NOMO-1 treated with dmso at 0.1 percent for 144 hours (cell line): ENCODE measurements around the gene RPP30.
"Not testable (repeated sequence)": the region's sequence is repeated elsewhere in the genome, so short reads cannot be mapped to it uniquely, and the experiment has no call there.

Experiments used
- DNase-seq: peaks from one replicate; lab custom pipeline; 2025; ENCODE audit not compliant: unreplicated experiment; lab: John Stamatoyannopoulos, UW

The RPP30 gene

GRCh38 chr10:90871279-90871765, 452 bp upstream of the RPP30 start:
- no peak for DNase-seq

DNA sequence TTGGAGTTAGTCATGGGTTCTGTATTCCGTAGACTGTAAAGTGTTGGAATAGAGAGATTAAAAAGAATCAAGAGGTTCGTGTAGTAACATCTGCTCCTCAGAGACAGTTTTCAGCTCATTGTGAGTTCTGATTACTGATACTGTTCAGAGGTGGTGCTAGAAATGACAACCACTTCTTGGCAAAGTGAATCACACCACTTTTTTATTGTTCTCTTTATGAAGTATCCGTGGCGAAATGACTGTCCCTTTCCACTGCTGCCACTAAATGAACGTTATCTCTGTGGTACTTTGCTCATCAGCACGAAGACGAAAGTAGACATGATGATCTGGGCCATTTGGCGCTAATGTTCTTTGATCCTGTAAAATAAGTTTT, 860 bp downstream of the RPP30 start:
- DNase-seq = no peak

DNA sequence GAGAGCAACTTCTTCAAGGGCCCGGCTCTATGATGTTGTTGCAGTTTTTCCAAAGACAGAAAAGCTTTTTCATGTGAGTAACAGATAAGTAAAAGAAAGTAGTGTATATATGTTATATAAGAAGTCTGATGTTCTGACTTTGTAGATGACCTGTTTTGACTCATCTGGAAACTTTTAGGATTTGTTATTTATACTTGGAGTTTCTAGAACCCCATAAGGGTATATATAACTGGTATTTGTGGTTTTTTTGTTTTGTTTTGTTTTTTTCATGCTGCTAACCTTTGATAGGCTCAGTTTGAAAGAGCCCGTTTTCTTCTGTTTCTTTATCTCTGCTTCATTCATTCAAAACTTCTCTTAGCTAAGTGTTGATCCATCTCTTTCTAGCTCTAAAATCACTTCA, 7.3 kb downstream of the RPP30 start:
- no peak for DNase-seq

DNA sequence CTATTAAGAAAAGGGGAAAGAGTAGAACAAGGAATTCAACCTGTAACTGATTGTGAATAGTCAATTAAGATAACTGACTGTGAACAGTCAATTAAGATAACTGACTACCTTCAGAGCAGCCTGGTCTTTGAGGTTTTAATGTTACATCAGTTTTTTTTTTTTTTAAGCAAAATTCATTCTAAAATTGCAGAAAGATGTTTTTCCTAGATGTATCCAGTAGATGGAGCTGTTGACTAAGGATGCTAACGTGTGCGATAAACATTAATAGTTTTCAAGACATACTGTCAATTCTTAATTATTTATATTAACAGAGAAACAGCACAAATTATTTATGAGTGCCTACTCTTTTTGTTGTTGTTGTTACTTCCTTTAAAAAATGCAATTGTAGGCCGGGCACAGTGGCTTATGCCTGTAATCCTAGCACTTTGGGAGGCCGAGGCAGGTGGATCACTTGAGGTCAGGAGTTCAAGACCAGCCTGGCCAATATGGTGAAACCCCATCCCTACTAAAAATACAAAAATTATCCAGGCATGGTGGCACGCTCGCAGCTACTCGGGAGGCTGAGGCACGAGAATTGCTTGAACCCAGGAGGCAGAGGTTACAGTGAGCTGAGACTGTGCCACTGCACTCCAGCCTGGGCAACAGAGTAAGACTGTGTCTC, 8.4 kb downstream of the RPP30 start:
- DNase-seq = peak; percentile 17

GRCh38 chr10:90884431-90884830, 12.7 kb downstream of the RPP30 start:
- DNase-seq = no peak

GRCh38 chr10:90885176-90885575, 13.4 kb downstream of the RPP30 start:
- DNase-seq = no peak

GRCh38 chr10:90887555-90887954, 15.8 kb downstream of the RPP30 start:
- DNase-seq = no peak

DNA sequence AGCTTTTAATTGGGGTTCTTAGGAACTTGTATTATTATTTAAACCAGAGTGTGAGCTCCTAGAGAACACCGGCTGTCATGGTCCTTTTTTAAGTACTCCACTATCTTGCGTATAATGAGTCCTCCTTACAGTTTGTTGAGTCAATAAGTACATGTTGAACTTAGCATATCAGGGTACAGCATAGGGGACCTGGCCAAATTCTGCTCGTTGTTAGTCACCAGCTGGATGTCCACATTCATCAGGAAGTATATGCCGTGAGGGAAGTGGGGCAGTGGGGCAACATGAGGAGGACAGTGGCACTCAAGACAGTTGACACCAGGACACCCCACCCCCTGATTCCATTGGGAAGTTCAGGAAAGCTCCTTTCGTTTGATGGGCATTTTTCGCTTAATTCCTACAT, 16.6 kb downstream of the RPP30 start:
- no peak for DNase-seq

- no peak for DNase-seq
Measured at GRCh38 chr10:90889636-90890035, 17.9 kb downstream of the RPP30 start.

DNA sequence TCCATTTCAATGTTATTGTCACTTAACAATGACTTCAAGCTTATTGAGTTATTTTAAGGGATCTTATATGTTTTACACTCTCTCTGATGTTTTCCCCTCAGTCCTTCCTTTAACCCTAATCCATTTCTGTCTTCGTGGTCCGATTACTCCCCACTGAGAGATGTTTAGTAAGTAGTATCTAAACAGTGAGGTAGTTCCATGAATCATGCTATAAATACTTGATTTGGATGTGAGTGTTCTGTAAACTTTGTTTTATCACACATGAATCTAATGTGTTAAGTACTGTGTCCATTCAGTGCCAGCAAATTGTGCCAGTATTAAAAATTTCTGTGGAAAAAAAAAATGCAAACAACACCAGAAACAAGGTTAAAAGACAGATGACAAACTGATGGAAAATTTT, 18.6 kb downstream of the RPP30 start:
- DNase-seq = no peak

DNA sequence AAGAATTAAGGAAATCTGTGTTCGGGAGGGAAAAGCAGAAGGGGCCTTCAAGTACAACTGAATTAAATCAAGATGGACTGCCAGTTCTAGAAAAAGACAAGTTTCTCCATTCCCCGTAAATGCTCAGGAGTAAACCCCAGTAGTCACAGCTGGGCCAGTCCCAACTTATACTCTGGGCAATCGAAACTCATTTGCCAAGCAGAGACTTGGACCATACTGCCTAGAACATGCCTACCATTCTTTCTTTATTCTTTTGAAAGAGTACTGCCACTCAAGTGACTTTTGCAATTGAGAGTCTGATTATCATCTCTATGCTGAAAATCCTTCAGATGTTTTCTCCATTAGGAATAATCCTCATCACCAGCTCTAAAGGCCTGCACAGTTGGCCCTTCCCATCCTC, 21.4 kb downstream of the RPP30 start:
- no peak for DNase-seq

- DNase-seq = not testable (repeated sequence)
Measured at GRCh38 chr10:90896916-90897315, 25.1 kb downstream of the RPP30 start.

GRCh38 chr10:90905925-90906324, 34.2 kb downstream of the RPP30 start:
- DNase-seq = no peak

DNA sequence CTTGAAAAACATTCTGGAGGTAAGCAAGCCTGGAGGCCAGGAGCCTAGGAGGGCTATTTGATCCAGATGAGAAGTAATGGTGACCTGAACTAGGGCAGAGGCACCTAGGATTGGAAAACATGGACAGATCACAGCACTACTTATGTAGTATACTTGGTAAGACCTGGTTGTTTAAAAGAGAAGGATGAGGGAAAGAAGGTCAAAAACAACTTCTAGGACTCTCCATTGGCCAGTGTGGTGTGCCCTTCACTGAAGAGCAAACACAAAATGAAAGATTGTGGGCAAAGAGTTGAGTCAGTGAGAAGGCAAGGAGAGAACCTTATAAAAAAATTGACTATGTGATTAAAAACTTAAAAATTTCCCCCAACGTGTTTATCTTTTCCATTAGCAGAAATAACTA, 34.8 kb downstream of the RPP30 start:
- DNase-seq = no peak

- DNase-seq = no peak
Measured at GRCh38 chr10:90911133-90912051, 39.6 kb downstream of the RPP30 start.

- no peak for DNase-seq
Measured at GRCh38 chr10:90912174-90912573, 40.4 kb downstream of the RPP30 start.

DNA sequence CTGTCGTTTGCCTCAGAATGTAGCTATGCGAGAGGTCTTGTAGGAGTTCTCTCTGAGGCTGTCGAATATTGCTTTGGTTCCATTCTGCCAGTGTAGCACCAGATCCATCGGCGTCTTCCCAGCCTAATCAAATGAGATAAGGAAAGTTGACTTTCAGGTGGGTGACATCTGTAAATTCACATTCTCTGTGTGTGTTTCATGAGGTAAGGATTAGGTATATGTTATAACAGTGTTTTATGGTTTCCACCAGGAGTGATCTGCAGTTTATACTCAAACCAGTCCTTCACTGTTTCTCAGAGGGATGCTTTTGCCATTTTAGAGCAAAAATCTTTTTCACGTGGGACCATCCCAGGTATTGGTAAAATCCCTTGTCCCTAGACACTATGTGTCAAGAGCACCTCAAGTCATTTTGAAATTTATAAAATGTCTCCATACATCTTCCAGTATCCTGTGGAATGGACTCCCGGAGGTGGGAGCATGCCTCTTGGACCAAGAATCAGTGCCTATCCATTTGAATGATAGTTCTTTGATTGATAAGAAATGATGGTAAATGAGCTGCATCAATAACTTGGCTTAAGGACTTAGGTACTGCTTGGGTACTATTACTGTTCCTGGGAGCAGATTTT, 41.2 kb downstream of the RPP30 start:
- DNase-seq = no peak

DNA sequence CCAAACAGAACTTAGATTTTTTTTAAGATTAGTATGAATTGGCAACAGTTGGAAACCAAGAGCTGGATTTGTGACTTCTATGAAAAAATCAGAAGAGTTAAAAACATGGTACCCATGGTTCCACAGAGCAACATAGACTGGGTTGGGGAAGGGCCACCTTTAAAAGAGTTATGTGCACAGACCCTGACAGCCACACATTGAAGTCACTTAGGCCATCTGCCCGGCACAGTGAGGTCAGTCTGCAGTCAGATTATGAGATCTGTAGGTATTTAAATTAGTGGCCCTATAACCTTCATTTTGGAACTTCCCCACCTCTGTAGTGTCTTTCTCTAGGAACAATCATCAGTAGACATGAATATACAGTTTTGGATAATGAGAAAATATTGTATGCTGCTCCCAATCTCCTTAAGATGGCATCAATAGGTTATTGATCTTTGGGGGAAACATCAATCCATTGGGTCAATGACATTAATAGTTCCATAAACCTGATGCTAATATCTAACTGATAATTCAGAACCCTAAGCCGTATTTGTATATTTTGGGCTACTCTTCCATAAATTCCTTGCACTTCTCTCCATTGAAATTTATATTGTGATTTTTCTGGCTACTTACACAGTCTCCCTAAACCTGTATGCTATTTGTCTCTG, 42.1 kb downstream of the RPP30 start:
- DNase-seq = no peak

DNA sequence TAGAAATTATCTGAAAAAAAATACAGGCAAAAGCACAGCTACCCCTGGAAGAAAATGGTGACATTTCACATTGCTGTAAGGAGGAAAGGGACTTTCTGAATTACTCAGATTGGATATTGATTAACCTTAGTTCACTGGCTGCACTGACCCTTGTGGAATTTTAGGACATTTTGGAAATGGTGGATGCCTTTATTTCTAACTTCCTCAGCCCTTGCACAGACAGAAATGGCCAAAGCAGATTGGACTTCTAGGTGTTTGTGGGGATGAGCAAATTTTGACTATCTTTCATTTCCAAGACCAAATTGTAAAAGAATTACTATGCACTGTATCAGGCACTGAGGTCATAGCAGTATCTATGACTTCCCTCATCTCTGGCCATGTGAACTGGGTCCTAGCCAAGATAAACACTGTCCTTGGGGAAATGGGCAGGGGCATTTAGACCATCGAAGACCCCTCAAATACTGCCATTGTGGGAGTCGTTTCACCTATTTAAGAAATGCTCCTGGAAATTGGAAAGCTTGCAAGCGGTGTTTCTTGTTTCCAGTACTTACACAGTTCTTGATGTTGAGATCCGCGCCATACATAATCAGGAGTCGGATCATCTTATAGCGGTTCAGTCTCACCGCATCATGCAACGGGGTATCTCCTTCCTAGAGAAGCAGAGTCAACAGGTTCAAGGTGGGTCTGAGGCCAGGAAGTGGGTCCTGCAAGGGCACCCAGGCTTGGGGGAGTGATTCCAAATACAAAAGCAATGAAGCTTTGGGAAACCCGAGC, 43.4 kb downstream of the RPP30 start:
- DNase-seq = no peak

DNA sequence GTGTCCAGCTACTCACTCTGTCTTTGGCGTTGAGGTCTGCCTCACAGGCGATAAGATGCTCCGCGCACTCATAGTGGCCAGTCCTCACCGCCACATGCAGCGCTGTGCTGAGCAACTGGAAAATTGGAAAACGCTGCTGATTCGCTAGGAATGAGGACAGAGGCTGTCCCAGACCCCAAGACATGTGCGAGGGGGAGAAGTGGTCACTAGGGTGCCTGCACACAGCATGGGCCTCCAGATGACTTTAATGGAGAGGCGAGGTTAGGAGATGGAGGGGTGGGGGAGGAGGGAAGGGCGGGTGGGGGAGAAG, 43.9 kb downstream of the RPP30 start:
- no peak for DNase-seq
